SK-N-SH (cell line): Measurements from ENCODE around the gene TLE1. TPM values are rescaled to one million over a fixed set of nuclear protein-coding genes. Genes with fewer than 3 reads are reported as not detected.

Source experiments
- CTCF ChIA-PET: fragments of 300-600, 350-600 bp; formaldehyde crosslinking; extraction: SDS; loops from one replicate; lab custom pipeline; 2021; lab: Yijun Ruan, JAX
- POLR2A ChIA-PET: fragments of 350-600 bp; sonication (Branson Sonifier 250); formaldehyde crosslinking; extraction: SDS; loops from one replicate; lab custom pipeline; 2020; ENCODE audit warnings: antibody characterized with exemption, inconsistent platforms; lab: Yijun Ruan, JAX
- DNase-seq: peaks from one replicate; pipeline ENCODE4 v3.0.0; 2012
- H2AFZ ChIP-seq: fragments of 200-600 bp; sonication (generic); 2 replicates; pipeline ENCODE4 v1.8.1; 2016; ENCODE audit warnings: antibody characterized with exemption, mild to moderate bottlenecking, low read depth
- H3F3A ChIP-seq: fragments of 200-600 bp; sonication (generic); replicated peaks from 2 replicates; pipeline ENCODE3; 2016; ENCODE audit warnings: antibody characterized with exemption, mild to moderate bottlenecking; ENCODE audit not compliant: insufficient read depth
- H3K27ac ChIP-seq, 2 experiments: fragments of 200-500 bp in 1 of 2; fragments of 200-600 bp in 1 of 2; sonication (Bioruptor generic) in 1 of 2; sonication (generic), shearing (Covaris generic) in 1 of 2; 2 replicates each; pipeline versions ENCODE4 v1.5.1 to v1.6.1; 2014 to 2016; ENCODE audit warnings: low read depth in 2 of 2, inconsistent platforms in 1 of 2, low read length in 1 of 2, mild to moderate bottlenecking in 1 of 2, mixed read lengths in 1 of 2
- H3K27me3 ChIP-seq: fragments of 200-600 bp; sonication (generic), shearing (Covaris generic); 2 replicates; pipeline ENCODE4 v1.6.1; 2016; ENCODE audit warnings: mixed run types; ENCODE audit not compliant: insufficient read depth
- H3K36me3 ChIP-seq, 2 experiments: fragments of 200-500 bp in 1 of 2; fragments of 200-600 bp in 1 of 2; sonication (Bioruptor generic) in 1 of 2; sonication (generic) in 1 of 2; replicated peaks in 1 of 2; 2 replicates each; pipeline versions ENCODE3 to v1.5.1; 2014 to 2016; ENCODE audit warnings: low read length in 1 of 2, mild to moderate bottlenecking in 1 of 2; ENCODE audit not compliant: insufficient read depth in 2 of 2, control insufficient read depth in 1 of 2
- H3K4me1 ChIP-seq, 2 experiments: fragments of 200-500 bp in 1 of 2; fragments of 200-600 bp in 1 of 2; sonication (Bioruptor generic) in 1 of 2; sonication (generic), shearing (Covaris generic) in 1 of 2; 2 replicates each; pipeline versions ENCODE4 v1.5.1 to v1.6.1; 2014 to 2016; ENCODE audit warnings: low read depth in 1 of 2, low read length in 1 of 2, mixed run types in 1 of 2; ENCODE audit not compliant: insufficient read depth in 2 of 2, control insufficient read depth in 1 of 2
- H3K4me2 ChIP-seq: fragments of 200-600 bp; sonication (generic), shearing (Covaris generic); 2 replicates; pipeline ENCODE4 v1.6.1; 2017; ENCODE audit warnings: mixed run types
- H3K4me3 ChIP-seq, 2 experiments: fragments of 200-500 bp in 1 of 2; fragments of 200-600 bp in 1 of 2; sonication (Bioruptor generic) in 1 of 2; sonication (generic), shearing (Covaris generic) in 1 of 2; 2 replicates each; pipeline versions ENCODE4 v1.5.1 to v1.8.1; 2014 to 2016; ENCODE audit warnings: low read depth in 2 of 2, inconsistent platforms in 1 of 2, low read length in 1 of 2, mild to moderate bottlenecking in 1 of 2, mixed read lengths in 1 of 2, moderate library complexity in 1 of 2
- H3K79me2 ChIP-seq: fragments of 200-600 bp; sonication (generic); 2 replicates; pipeline ENCODE4 v1.8.1; 2017; ENCODE audit warnings: mild to moderate bottlenecking; ENCODE audit not compliant: insufficient read depth
- H3K9ac ChIP-seq: fragments of 200-600 bp; sonication (generic); 2 replicates; pipeline ENCODE4 v1.6.1; 2017; ENCODE audit warnings: mixed run types
- H3K9me2 ChIP-seq: fragments of 200-600 bp; sonication (generic); 2 replicates; pipeline ENCODE4 v1.6.1; 2017; ENCODE audit warnings: mixed run types
- H3K9me3 ChIP-seq: fragments of 200-600 bp; sonication (generic); 2 replicates; pipeline ENCODE4 v1.6.1; 2017; ENCODE audit warnings: mixed run types, mild to moderate bottlenecking, moderate library complexity
- H4K20me1 ChIP-seq: fragments of 200-600 bp; sonication (generic); 2 replicates; pipeline ENCODE4 v1.6.1; 2017; ENCODE audit warnings: mild to moderate bottlenecking, mixed run types; ENCODE audit not compliant: insufficient read depth
- CHD2 ChIP-seq: fragments of 150-350 bp; IDR thresholded peaks from 2 replicates; pipeline ENCODE4 v1.6.1; 2018; ENCODE audit warnings: low read length; ENCODE audit not compliant: partially characterized antibody
- EZH2phosphoT487 ChIP-seq: fragments of 200-600 bp; sonication (generic); IDR thresholded peaks from 2 replicates; pipeline ENCODE4 v1.6.1; 2017; ENCODE audit warnings: low read depth, mixed run types, mild to moderate bottlenecking, antibody characterized with exemption, moderate library complexity, borderline replicate concordance
- FOSL2 ChIP-seq: IDR thresholded peaks from 2 replicates; pipeline ENCODE4 v1.4.0; 2012; ENCODE audit warnings: low read depth, mild to moderate bottlenecking, moderate library complexity, borderline replicate concordance
- FOXJ3 ChIP-seq: sonication (generic); formaldehyde crosslinking; IDR thresholded peaks from 2 replicates; pipeline ENCODE4 v1.5.1; 2020; ENCODE audit warnings: mild to moderate bottlenecking, missing genetic modification reagents
- FOXM1 ChIP-seq: IDR thresholded peaks from 2 replicates; pipeline ENCODE4 v1.4.0; 2012; ENCODE audit warnings: low read depth, mild to moderate bottlenecking
- GABPA ChIP-seq: IDR thresholded peaks from 2 replicates; pipeline ENCODE4 v1.4.0; 2012; ENCODE audit warnings: low read depth, mild to moderate bottlenecking
- JUND ChIP-seq: IDR thresholded peaks from 2 replicates; pipeline ENCODE4 v1.4.0; 2012
- MEF2A ChIP-seq: IDR thresholded peaks from 2 replicates; pipeline ENCODE4 v1.4.0; 2012; ENCODE audit warnings: low read depth, borderline replicate concordance
- NFIC ChIP-seq: IDR thresholded peaks from 2 replicates; pipeline ENCODE4 v1.4.0; 2012; ENCODE audit warnings: borderline replicate concordance
- RFX5 ChIP-seq: IDR thresholded peaks from 2 replicates; pipeline ENCODE4 v1.6.1; 2012; ENCODE audit warnings: mild to moderate bottlenecking, improper control_type of control experiment, low read length
- TAF1 ChIP-seq: IDR thresholded peaks from 2 replicates; pipeline ENCODE4 v1.6.1; 2012; ENCODE audit warnings: low read depth, mild to moderate bottlenecking, low read length, moderate library complexity, borderline replicate concordance
- TCF12 ChIP-seq: IDR thresholded peaks from 2 replicates; pipeline ENCODE4 v1.4.0; 2012
- TEAD4 ChIP-seq: IDR thresholded peaks from 2 replicates; pipeline ENCODE4 v1.4.0; 2012; ENCODE audit warnings: mild to moderate bottlenecking, borderline replicate concordance; ENCODE audit not compliant: insufficient read depth
- WGBS: methylation state at CpG from one replicate; pipeline ENCODE4 v1.1.6; 2017; ENCODE audit warnings: low lambda C conversion rate; 5-methylcytosine and 5-hydroxymethylcytosine counted together
- polyA plus RNA-seq, 3 experiments: library from polyadenylated mRNA; depleted of rRNA; stranded (reverse); fragments of >200 nt; gene quantifications; 2 replicates each; pipeline ENCODE4 v1.2.3, GENCODE V29; 2012
- TF ChIP-seq, protein P1 (sequence below): IDR thresholded peaks from 2 replicates; pipeline ENCODE4 v1.4.0; 2012; ENCODE audit warnings: low read depth
- TF ChIP-seq, protein P2 (sequence below): IDR thresholded peaks from 2 replicates; pipeline ENCODE4 v1.6.1; 2012; ENCODE audit warnings: mild to moderate bottlenecking, low read depth, low read length, moderate library complexity
- TF ChIP-seq, protein P3 (sequence below): fragments of 150-350 bp; IDR thresholded peaks from 2 replicates; pipeline ENCODE4 v1.6.1; 2017; ENCODE audit warnings: antibody characterized with exemption, low read length, low read depth, borderline replicate concordance

The TLE1 gene
- polyA plus RNA-seq, 1 of the 3 experiments (the other 2 are of a cell fraction): 33.0 TPM

GRCh38 chr9:81656871-81657337, 32.4 kb downstream of the TLE1 start (continued):
- TF ChIP-seq FOXM1 (no peak), TCF12 (no peak)
- TF ChIP-seq, protein P1, sequence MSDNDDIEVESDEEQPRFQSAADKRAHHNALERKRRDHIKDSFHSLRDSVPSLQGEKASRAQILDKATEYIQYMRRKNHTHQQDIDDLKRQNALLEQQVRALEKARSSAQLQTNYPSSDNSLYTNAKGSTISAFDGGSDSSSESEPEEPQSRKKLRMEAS: no peak

- no peaks in the 10 kb centered on the region for H3K9me3 ChIP-seq
- CTCF ChIA-PET: no interaction called here
- 0 out of 2 replicates have a peak, but pooled peaks cover 5% of the 10 kb centered on the region for H4K20me1 ChIP-seq
- peaks cover 8 to 9% of the 10 kb centered on the region in 2 experiments for H3K36me3 ChIP-seq
- no peaks in the 10 kb centered on the region for H3K27me3 ChIP-seq
- TF ChIP-seq, protein P1: no peak
- TF ChIP-seq MEF2A: no peak
- TF ChIP-seq CHD2: no peak
- no peak for TF ChIP-seq RFX5
- TF ChIP-seq, protein P2, sequence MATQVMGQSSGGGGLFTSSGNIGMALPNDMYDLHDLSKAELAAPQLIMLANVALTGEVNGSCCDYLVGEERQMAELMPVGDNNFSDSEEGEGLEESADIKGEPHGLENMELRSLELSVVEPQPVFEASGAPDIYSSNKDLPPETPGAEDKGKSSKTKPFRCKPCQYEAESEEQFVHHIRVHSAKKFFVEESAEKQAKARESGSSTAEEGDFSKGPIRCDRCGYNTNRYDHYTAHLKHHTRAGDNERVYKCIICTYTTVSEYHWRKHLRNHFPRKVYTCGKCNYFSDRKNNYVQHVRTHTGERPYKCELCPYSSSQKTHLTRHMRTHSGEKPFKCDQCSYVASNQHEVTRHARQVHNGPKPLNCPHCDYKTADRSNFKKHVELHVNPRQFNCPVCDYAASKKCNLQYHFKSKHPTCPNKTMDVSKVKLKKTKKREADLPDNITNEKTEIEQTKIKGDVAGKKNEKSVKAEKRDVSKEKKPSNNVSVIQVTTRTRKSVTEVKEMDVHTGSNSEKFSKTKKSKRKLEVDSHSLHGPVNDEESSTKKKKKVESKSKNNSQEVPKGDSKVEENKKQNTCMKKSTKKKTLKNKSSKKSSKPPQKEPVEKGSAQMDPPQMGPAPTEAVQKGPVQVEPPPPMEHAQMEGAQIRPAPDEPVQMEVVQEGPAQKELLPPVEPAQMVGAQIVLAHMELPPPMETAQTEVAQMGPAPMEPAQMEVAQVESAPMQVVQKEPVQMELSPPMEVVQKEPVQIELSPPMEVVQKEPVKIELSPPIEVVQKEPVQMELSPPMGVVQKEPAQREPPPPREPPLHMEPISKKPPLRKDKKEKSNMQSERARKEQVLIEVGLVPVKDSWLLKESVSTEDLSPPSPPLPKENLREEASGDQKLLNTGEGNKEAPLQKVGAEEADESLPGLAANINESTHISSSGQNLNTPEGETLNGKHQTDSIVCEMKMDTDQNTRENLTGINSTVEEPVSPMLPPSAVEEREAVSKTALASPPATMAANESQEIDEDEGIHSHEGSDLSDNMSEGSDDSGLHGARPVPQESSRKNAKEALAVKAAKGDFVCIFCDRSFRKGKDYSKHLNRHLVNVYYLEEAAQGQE: no peak
- no peak for TF ChIP-seq FOXJ3 (CRISPR knock-in tag)
- TF ChIP-seq NFIC: no peak
- no peak for TF ChIP-seq FOSL2
- TF ChIP-seq TAF1: no peak
- TF ChIP-seq GABPA: no peak
- no peak for TF ChIP-seq FOXM1
- TF ChIP-seq JUND: no peak
- TF ChIP-seq, protein P3, sequence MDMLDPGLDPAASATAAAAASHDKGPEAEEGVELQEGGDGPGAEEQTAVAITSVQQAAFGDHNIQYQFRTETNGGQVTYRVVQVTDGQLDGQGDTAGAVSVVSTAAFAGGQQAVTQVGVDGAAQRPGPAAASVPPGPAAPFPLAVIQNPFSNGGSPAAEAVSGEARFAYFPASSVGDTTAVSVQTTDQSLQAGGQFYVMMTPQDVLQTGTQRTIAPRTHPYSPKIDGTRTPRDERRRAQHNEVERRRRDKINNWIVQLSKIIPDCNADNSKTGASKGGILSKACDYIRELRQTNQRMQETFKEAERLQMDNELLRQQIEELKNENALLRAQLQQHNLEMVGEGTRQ: no peak
- no peak for TF ChIP-seq EZH2phosphoT487
- TF ChIP-seq TCF12: no peak
- no peak for TF ChIP-seq TEAD4
- no peak overlapping the region for H3K4me3 ChIP-seq
- 81% methylated on average over 3 of the region's 3 CpGs for WGBS
- H3K9ac ChIP-seq: no peak overlapping the region
- no peak overlapping the region for H3K4me2 ChIP-seq
- peaks cover 34% of the 10 kb centered on the region for H3K79me2 ChIP-seq
- H3K27ac ChIP-seq: no peak overlapping the region
- peaks cover 5% of the 10 kb centered on the region for H3F3A ChIP-seq
- POLR2A ChIA-PET: no interaction called here
- H3K4me1 ChIP-seq: no peaks in the 10 kb centered on the region; a peak in 2 of 4 replicates
- no peak for DNase-seq
- no peak overlapping the region for H2AFZ ChIP-seq
- no peaks in the 10 kb centered on the region for H3K9me2 ChIP-seq
These were observed 33.3 kb downstream of the TLE1 start for GRCh38 chr9:81656004-81656403.
